ENCODE results near the gene LCP1. TPM values are rescaled to one million over a fixed set of nuclear protein-coding genes. Genes with fewer than 3 reads are reported as not detected.

Gene LCP1
- polyA plus RNA-seq, 1 donor (not counting 4 experiments of a cell fraction or from before 2014, with no cell fraction given): 2.5 TPM

DNA sequence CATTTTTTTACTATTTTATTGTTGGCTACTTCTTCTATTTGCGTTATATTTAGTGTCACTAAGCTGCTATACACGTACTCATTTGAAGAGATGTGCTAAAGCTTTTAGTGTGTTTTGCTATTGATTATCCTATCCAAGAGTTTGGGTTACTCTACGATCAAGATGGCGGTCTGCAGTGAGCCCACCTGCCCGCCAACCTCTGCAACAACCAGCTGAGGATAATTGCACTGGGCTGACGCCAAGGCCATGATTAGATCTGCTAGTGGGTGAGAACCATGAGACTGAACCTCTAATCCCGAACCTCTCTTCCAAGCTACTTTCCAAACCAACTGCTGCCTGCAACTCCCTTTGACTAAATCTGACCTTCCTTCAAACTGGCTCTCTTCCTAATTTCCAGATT, 78.9 kb downstream of the LCP1 start:
- H3K4me2 ChIP-seq (ENCODE audit: control insufficient read depth, extremely low read depth, insufficient read depth, low read depth, low read length): no peak overlapping the region
- no peak overlapping the region for H3K4me3 ChIP-seq (ENCODE audit: control insufficient read depth in 2 of 3, extremely low read depth in 1 of 3, insufficient read depth in 2 of 3, low read depth in 1 of 3, low read length in 3 of 3)
- no peaks in the 10 kb centered on the region for H3K9me1 ChIP-seq (ENCODE audit: control insufficient read depth, extremely low read depth, insufficient read depth, low read length)
- TF ChIP-seq, protein P1, sequence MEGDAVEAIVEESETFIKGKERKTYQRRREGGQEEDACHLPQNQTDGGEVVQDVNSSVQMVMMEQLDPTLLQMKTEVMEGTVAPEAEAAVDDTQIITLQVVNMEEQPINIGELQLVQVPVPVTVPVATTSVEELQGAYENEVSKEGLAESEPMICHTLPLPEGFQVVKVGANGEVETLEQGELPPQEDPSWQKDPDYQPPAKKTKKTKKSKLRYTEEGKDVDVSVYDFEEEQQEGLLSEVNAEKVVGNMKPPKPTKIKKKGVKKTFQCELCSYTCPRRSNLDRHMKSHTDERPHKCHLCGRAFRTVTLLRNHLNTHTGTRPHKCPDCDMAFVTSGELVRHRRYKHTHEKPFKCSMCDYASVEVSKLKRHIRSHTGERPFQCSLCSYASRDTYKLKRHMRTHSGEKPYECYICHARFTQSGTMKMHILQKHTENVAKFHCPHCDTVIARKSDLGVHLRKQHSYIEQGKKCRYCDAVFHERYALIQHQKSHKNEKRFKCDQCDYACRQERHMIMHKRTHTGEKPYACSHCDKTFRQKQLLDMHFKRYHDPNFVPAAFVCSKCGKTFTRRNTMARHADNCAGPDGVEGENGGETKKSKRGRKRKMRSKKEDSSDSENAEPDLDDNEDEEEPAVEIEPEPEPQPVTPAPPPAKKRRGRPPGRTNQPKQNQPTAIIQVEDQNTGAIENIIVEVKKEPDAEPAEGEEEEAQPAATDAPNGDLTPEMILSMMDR (optimal IDR thresholded peaks at IDR 0.05 in 1 of 3, IDR thresholded peaks at IDR 0.05 in 1 of 3, conservative IDR thresholded peaks at IDR 0.05 in 1 of 3; ENCODE audit: extremely low read depth in 1 of 3, insufficient read depth in 2 of 3, low read length in 3 of 3): no peak
- TF ChIP-seq EZH2 (IDR thresholded peaks at IDR 0.05; ENCODE audit: low read length): no peak
- H4K20me1 ChIP-seq (ENCODE audit: control insufficient read depth, extremely low read depth, insufficient read depth, low read length): no peaks in the 10 kb centered on the region
- no peaks in the 10 kb centered on the region for H3K9me3 ChIP-seq (ENCODE audit: control insufficient read depth, low read depth, low read length)
- FAIRE-seq: no peak
- dilution Hi-C loops (cut with MboI; ENCODE audit: extremely low pct_ligation_motif_present, low sequenced_read_pairs): no loop called here
- no peaks in the 10 kb centered on the region for H3K27me3 ChIP-seq (ENCODE audit: control insufficient read depth, extremely low read depth, insufficient read depth, low read length)
- H3K27ac ChIP-seq (ENCODE audit: control insufficient read depth, insufficient read depth, low read length): no peak overlapping the region
- H3K36me3 ChIP-seq (ENCODE audit: control insufficient read depth in 2 of 2, extremely low read depth in 1 of 2, insufficient read depth in 2 of 2, low read length in 2 of 2): no peaks in the 10 kb centered on the region
- no peak overlapping the region for H3K9ac ChIP-seq (ENCODE audit: control insufficient read depth, extremely low read depth, insufficient read depth, low read length)
- H3K79me2 ChIP-seq (ENCODE audit: control insufficient read depth, insufficient read depth, low read length): no peaks in the 10 kb centered on the region
- DNase-seq (ENCODE audit: low read depth, low spot score): no peak
- H3K4me1 ChIP-seq (ENCODE audit: control insufficient read depth, extremely low read depth, insufficient read depth, low read length): peaks cover 6% of the 10 kb centered on the region
- no peak overlapping the region for H2AFZ ChIP-seq (ENCODE audit: control insufficient read depth, low read length)

DNA sequence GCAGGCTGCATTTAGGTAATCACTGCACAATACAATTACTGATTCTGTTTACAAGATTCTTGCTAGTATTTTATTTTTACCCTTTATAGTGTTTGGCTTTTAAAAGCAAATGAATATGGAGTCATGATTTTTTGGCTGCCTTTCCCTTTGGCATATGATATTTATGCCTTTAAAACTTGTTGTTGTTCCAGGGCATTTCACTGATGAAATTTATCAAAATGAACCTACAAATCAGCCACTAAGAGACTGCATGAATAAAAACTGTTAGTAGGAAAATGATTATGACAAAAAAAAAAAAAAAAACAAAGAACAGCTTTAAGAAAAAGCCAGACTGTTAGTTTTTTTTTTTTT, 79.7 kb downstream of the LCP1 start:
- no peaks in the 10 kb centered on the region for H3K79me2 ChIP-seq (ENCODE audit: control insufficient read depth, insufficient read depth, low read length)
- no peaks in the 10 kb centered on the region for H4K20me1 ChIP-seq (ENCODE audit: control insufficient read depth, extremely low read depth, insufficient read depth, low read length)
- no peak for TF ChIP-seq EZH2 (IDR thresholded peaks at IDR 0.05; ENCODE audit: low read length)
- TF ChIP-seq, protein P1 (optimal IDR thresholded peaks at IDR 0.05 in 1 of 3, IDR thresholded peaks at IDR 0.05 in 1 of 3, conservative IDR thresholded peaks at IDR 0.05 in 1 of 3; ENCODE audit: extremely low read depth in 1 of 3, insufficient read depth in 2 of 3, low read length in 3 of 3): no peak
- no peaks in the 10 kb centered on the region for H3K9me1 ChIP-seq (ENCODE audit: control insufficient read depth, extremely low read depth, insufficient read depth, low read length)
- H3K4me2 ChIP-seq (ENCODE audit: control insufficient read depth, extremely low read depth, insufficient read depth, low read depth, low read length): no peak overlapping the region
- DNase-seq (ENCODE audit: low read depth, low spot score) (no peak), FAIRE-seq (no peak)
- no peaks in the 10 kb centered on the region for H3K27me3 ChIP-seq (ENCODE audit: control insufficient read depth, extremely low read depth, insufficient read depth, low read length)
- peaks cover 6% of the 10 kb centered on the region for H3K4me1 ChIP-seq (ENCODE audit: control insufficient read depth, extremely low read depth, insufficient read depth, low read length)
- H3K27ac ChIP-seq (ENCODE audit: control insufficient read depth, insufficient read depth, low read length): no peak overlapping the region
- no peaks in the 10 kb centered on the region for H3K9me3 ChIP-seq (ENCODE audit: control insufficient read depth, low read depth, low read length)
- H2AFZ ChIP-seq (ENCODE audit: control insufficient read depth, low read length): peak overlapping the region; percentile 27
- no peaks in the 10 kb centered on the region for H3K36me3 ChIP-seq (ENCODE audit: control insufficient read depth in 2 of 2, extremely low read depth in 1 of 2, insufficient read depth in 2 of 2, low read length in 2 of 2)
- H3K9ac ChIP-seq (ENCODE audit: control insufficient read depth, extremely low read depth, insufficient read depth, low read length): no peak overlapping the region
- no peak overlapping the region for H3K4me3 ChIP-seq (ENCODE audit: control insufficient read depth in 2 of 3, extremely low read depth in 1 of 3, insufficient read depth in 2 of 3, low read depth in 1 of 3, low read length in 3 of 3)
- dilution Hi-C loops (cut with MboI; ENCODE audit: extremely low pct_ligation_motif_present, low sequenced_read_pairs): no loop called here
